Mucosa of rectum (tissue), 2 donors: ENCODE measurements around the gene GAD1.

Experiments used
- H3K27ac ChIP-seq, 2 donors: one replicate each; pipeline ENCODE4 v1.7.0; 2013; ENCODE audit warnings: inconsistent platforms in 2 of 2, low read depth in 2 of 2, low read length in 2 of 2
- H3K27me3 ChIP-seq, 2 donors: one replicate each; pipeline ENCODE4 v1.7.0; 2013; ENCODE audit warnings: low read length in 2 of 2; ENCODE audit not compliant: control insufficient read depth in 2 of 2, insufficient read depth in 2 of 2
- H3K36me3 ChIP-seq, 2 donors: one replicate each; pipeline ENCODE4 v1.7.0; 2013; ENCODE audit warnings: low read length in 2 of 2; ENCODE audit not compliant: control insufficient read depth in 2 of 2, insufficient read depth in 2 of 2
- H3K4me1 ChIP-seq, 2 donors: one replicate each; pipeline ENCODE4 v1.7.0; 2013; ENCODE audit warnings: low read length in 2 of 2, mild to moderate bottlenecking in 1 of 2; ENCODE audit not compliant: control insufficient read depth in 2 of 2, insufficient read depth in 2 of 2
- H3K4me3 ChIP-seq, 2 donors: one replicate each; pipeline ENCODE4 v1.7.0; 2013; ENCODE audit warnings: low read length in 2 of 2
- H3K9ac ChIP-seq, 2 donors: one replicate each; pipeline ENCODE4 v1.7.0; 2013; ENCODE audit warnings: low read length in 2 of 2, low read depth in 1 of 2, mild to moderate bottlenecking in 1 of 2
- H3K9me3 ChIP-seq, 2 donors: one replicate each; pipeline ENCODE4 v1.7.0; 2013; ENCODE audit warnings: low read length in 2 of 2; ENCODE audit not compliant: control insufficient read depth in 2 of 2
- donor health status: healthy.
- donor health status: Normal muscosa, but diverticular disease.

The GAD1 gene

GRCh38 chr2:170818036-170818751, 1.5 kb downstream of the GAD1 start:
- H3K4me3 ChIP-seq: no peak overlapping the region
- peaks cover 23 to 25% of the 10 kb centered on the region in 2 donors for H3K4me1 ChIP-seq

GRCh38 chr2:170818752-170819470, 2.2 kb downstream of the GAD1 start:
- Histone ChIP-seq H3K36me3 (no peaks in the 10 kb centered on the region), H3K9ac (no peak overlapping the region), H3K9me3 (no peaks in the 10 kb centered on the region), H3K4me3 (no peak overlapping the region), H3K27ac (no peak overlapping the region), H3K4me1 (peaks cover 23 to 25% of the 10 kb centered on the region in 2 donors), H3K27me3 (peaks cover 71 to 75% of the 10 kb centered on the region in 2 donors)

More at GRCh38 chr2:170818036-170818751, 1.5 kb downstream of the GAD1 start:
- Histone ChIP-seq H3K9me3 (no peaks in the 10 kb centered on the region), H3K36me3 (no peaks in the 10 kb centered on the region), H3K9ac (no peak overlapping the region), H3K27ac (no peak overlapping the region), H3K27me3 (peaks cover 78 to 82% of the 10 kb centered on the region in 2 donors)

- Histone ChIP-seq H3K4me3 (peak overlapping the region in 1 of 2 donors; percentile 53), H3K4me1 (peaks cover 23 to 25% of the 10 kb centered on the region in 2 donors), H3K27ac (no peak overlapping the region), H3K9me3 (no peaks in the 10 kb centered on the region), H3K36me3 (no peaks in the 10 kb centered on the region), H3K9ac (no peak overlapping the region), H3K27me3 (peaks cover 67 to 71% of the 10 kb centered on the region in 2 donors)
These were observed 3.3 kb downstream of the GAD1 start for GRCh38 chr2:170819680-170820664.

GRCh38 chr2:170820757-170821530, 4.3 kb downstream of the GAD1 start:
- H3K27me3 ChIP-seq: peaks cover 66 to 67% of the 10 kb centered on the region in 2 donors
- H3K4me3 ChIP-seq: peak overlapping the region in 1 of 2 donors; percentile 53
- H3K27ac ChIP-seq: no peak overlapping the region
- H3K9ac ChIP-seq: no peak overlapping the region
- peaks cover 19 to 21% of the 10 kb centered on the region in 2 donors for H3K4me1 ChIP-seq
- H3K9me3 ChIP-seq: no peaks in the 10 kb centered on the region
- no peaks in the 10 kb centered on the region for H3K36me3 ChIP-seq

GRCh38 chr2:170821531-170822289, 5.0 kb downstream of the GAD1 start:
- Histone ChIP-seq H3K4me3 (no peak overlapping the region), H3K36me3 (no peaks in the 10 kb centered on the region), H3K27ac (no peak overlapping the region), H3K9me3 (no peaks in the 10 kb centered on the region), H3K27me3 (peaks cover 60 to 67% of the 10 kb centered on the region in 2 donors), H3K4me1 (peaks cover 13 to 17% of the 10 kb centered on the region in 2 donors), H3K9ac (no peak overlapping the region)

GRCh38 chr2:170822290-170823087, 5.8 kb downstream of the GAD1 start:
- no peak overlapping the region for H3K9ac ChIP-seq
- peaks cover 56 to 64% of the 10 kb centered on the region in 2 donors for H3K27me3 ChIP-seq
- no peak overlapping the region for H3K4me3 ChIP-seq
- no peaks in the 10 kb centered on the region for H3K36me3 ChIP-seq
- H3K9me3 ChIP-seq: no peaks in the 10 kb centered on the region
- peaks cover 10 to 13% of the 10 kb centered on the region in 2 donors for H3K4me1 ChIP-seq
- no peak overlapping the region for H3K27ac ChIP-seq

GRCh38 chr2:170823088-170823897, 6.6 kb downstream of the GAD1 start:
- Histone ChIP-seq H3K27me3 (peaks cover 50 to 62% of the 10 kb centered on the region in 2 donors), H3K27ac (no peak overlapping the region), H3K36me3 (no peaks in the 10 kb centered on the region), H3K4me1 (peaks cover 9% of the 10 kb centered on the region in 2 donors), H3K4me3 (peak overlapping the region in 1 of 2 donors; percentile 20), H3K9ac (no peak overlapping the region), H3K9me3 (no peaks in the 10 kb centered on the region)

GRCh38 chr2:170823898-170824215, 7.2 kb downstream of the GAD1 start:
- no peak overlapping the region for H3K9ac ChIP-seq
- H3K27me3 ChIP-seq: peaks cover 47 to 58% of the 10 kb centered on the region in 2 donors
- no peaks in the 10 kb centered on the region for H3K36me3 ChIP-seq
- H3K27ac ChIP-seq: no peak overlapping the region
- peaks cover 4 to 5% of the 10 kb centered on the region in 2 donors for H3K4me1 ChIP-seq
- H3K9me3 ChIP-seq: no peaks in the 10 kb centered on the region
- no peak overlapping the region for H3K4me3 ChIP-seq
